K562 (cell line): ENCODE data around the gene SLCO1A2. TPM values are rescaled to one million over a fixed set of nuclear protein-coding genes. Genes with fewer than 3 reads are reported as not detected.
"Not testable (repeated sequence)": the region's sequence is repeated elsewhere in the genome, so short reads cannot be mapped to it uniquely, and the experiment has no call there.

Experiments used
- ATAC-seq: fragments of 200-7000 bp; cut with Tn5 transposase; 3 replicates; pipeline ENCODE4 v1.9.1; 2020; ENCODE audit warnings: moderate library complexity
- BruUV-seq: library from RNA; stranded (reverse); fragments of 400-500 nt; replicated peaks from 2 replicates; lab custom pipeline; 2021; lab: Mats Ljungman, UMichigan
- CTCF ChIA-PET: fragments of 300-600 bp; formaldehyde crosslinking; extraction: SDS; loops from one replicate; lab custom pipeline; 2021; ENCODE audit warnings: low intra/inter-chr PET ratio; lab: Yijun Ruan, JAX
- POLR2A ChIA-PET: fragments of 300-600, 350-650 bp; sonication (Branson Sonifier 250); formaldehyde crosslinking; extraction: SDS; loops from one replicate; lab custom pipeline; 2021; ENCODE audit warnings: antibody characterized with exemption, inconsistent platforms; lab: Yijun Ruan, JAX
- DNase-seq, 4 experiments: peaks; one replicate each; pipeline versions ENCODE4 v3.0.0 to v3.0.0-alpha.2; 2011 to 2018; ENCODE audit warnings: low spot score in 3 of 4, mixed read lengths in 3 of 4; ENCODE audit errors: extremely low read depth in 1 of 4
- FAIRE-seq: peaks from 2 replicates; lab custom pipeline; 2011; peaks lifted over from hg19 to GRCh38; lab: Jason Lieb, UNC
- H2AFZ ChIP-seq: 2 replicates; pipeline ENCODE4 v1.6.0; 2011; ENCODE audit warnings: low read depth, low read length, control low read depth, inconsistent platforms
- H3K27ac ChIP-seq: fragments of 200-600 bp; 3 replicates; pipeline ENCODE4 v1.8.0; 2011; ENCODE audit warnings: low read depth, mild to moderate bottlenecking, control low read depth, inconsistent platforms, low read length, moderate library complexity, mixed read lengths; ENCODE audit errors: extremely low read depth
- H3K27me3 ChIP-seq, 2 experiments: fragments of 300-600 bp in 1 of 2; 2 replicates in 1 of 2; 3 replicates in 1 of 2; pipeline versions ENCODE4 v1.6.0 to v1.8.0; 2011; ENCODE audit warnings: inconsistent platforms in 2 of 2, low read length in 2 of 2, mild to moderate bottlenecking in 1 of 2, mixed read lengths in 1 of 2, moderate library complexity in 1 of 2; ENCODE audit not compliant: control insufficient read depth in 2 of 2, insufficient read depth in 2 of 2
- H3K36me3 ChIP-seq: fragments of 300-600 bp; 3 replicates; pipeline ENCODE4 v1.8.0; 2011; ENCODE audit warnings: mild to moderate bottlenecking, low read length, inconsistent platforms; ENCODE audit not compliant: control insufficient read depth, insufficient read depth
- H3K4me1 ChIP-seq, 2 experiments: fragments of 200-600 bp in 1 of 2; replicated peaks in 1 of 2; 2 replicates in 1 of 2; 3 replicates in 1 of 2; pipeline versions ENCODE4 v1.5.1 to v1.8.0; 2011; ENCODE audit warnings: inconsistent platforms in 2 of 2, low read length in 2 of 2, mild to moderate bottlenecking in 1 of 2, mixed read lengths in 1 of 2, moderate library complexity in 1 of 2; ENCODE audit not compliant: control insufficient read depth in 2 of 2, insufficient read depth in 2 of 2
- H3K4me2 ChIP-seq: 2 replicates; pipeline ENCODE4 v1.6.1; 2011; ENCODE audit warnings: low read length, control low read depth, inconsistent platforms, mixed read lengths; ENCODE audit not compliant: insufficient read depth
- H3K4me3 ChIP-seq: fragments of 200-600 bp; sonication (generic), shearing (Covaris generic); 2 replicates; pipeline ENCODE4 v1.5.1; 2016; ENCODE audit warnings: control low read depth, inconsistent platforms
- H3K79me2 ChIP-seq: fragments of 200-600 bp; 3 replicates; pipeline ENCODE4 v1.8.0; 2011; ENCODE audit warnings: low read length, inconsistent platforms; ENCODE audit not compliant: control insufficient read depth, insufficient read depth
- H3K9ac ChIP-seq, 2 experiments: 2 replicates each; pipeline versions ENCODE4 v1.6.0 to v1.6.1; 2011; ENCODE audit warnings: low read depth in 2 of 2, low read length in 2 of 2, control low read depth in 1 of 2, inconsistent platforms in 1 of 2, mild to moderate bottlenecking in 1 of 2, mixed read lengths in 1 of 2; ENCODE audit not compliant: insufficient read depth in 1 of 2
- H3K9me1 ChIP-seq: one replicate; pipeline ENCODE4 v1.6.0; 2011; ENCODE audit warnings: inconsistent platforms, mild to moderate bottlenecking, low read length, moderate library complexity; ENCODE audit not compliant: control insufficient read depth, insufficient read depth
- H3K9me3 ChIP-seq: replicated peaks from 2 replicates; pipeline ENCODE4 v1.5.1; 2011; ENCODE audit warnings: low read depth, low read length, inconsistent platforms; ENCODE audit not compliant: control insufficient read depth, insufficient read depth
- H4K20me1 ChIP-seq: replicated peaks from 2 replicates; pipeline ENCODE4 v1.6.1; 2011; ENCODE audit warnings: low read length, inconsistent platforms, mixed read lengths; ENCODE audit not compliant: control insufficient read depth, insufficient read depth
- CEBPB ChIP-seq: fragments of 450-650 bp; IDR thresholded peaks from 2 replicates; pipeline ENCODE4 v1.6.1; 2016; ENCODE audit warnings: missing genetic modification characterization, missing compliant biosample characterization
- CEBPG ChIP-seq, 3 experiments: fragments of 200-800 bp in 1 of 3; sonication (Bioruptor generic) in 1 of 3; sonication (generic) in 1 of 3; formaldehyde crosslinking in 1 of 3; IDR thresholded peaks in 2 of 3; conservative IDR thresholded peaks in 1 of 3; 2 replicates each; pipeline versions ENCODE4 v1.6.1 to v1.8.0; 2016 to 2022; ENCODE audit warnings: missing compliant biosample characterization in 2 of 3, missing genetic modification characterization in 2 of 3, mild to moderate bottlenecking in 1 of 3, missing genetic modification reagents in 1 of 3
- CEBPZ ChIP-seq: fragments of 150-350 bp; IDR thresholded peaks from 2 replicates; pipeline ENCODE4 v1.6.1; 2014; ENCODE audit warnings: low read depth, mild to moderate bottlenecking, low read length, borderline replicate concordance
- JUNB ChIP-seq: fragments of 450-650 bp; formaldehyde crosslinking; conservative IDR thresholded peaks from 2 replicates; pipeline ENCODE4 v1.4.0; 2020; ENCODE audit warnings: mild to moderate bottlenecking
- NR2C2 ChIP-seq, 2 experiments: fragments of 200-800 bp in 1 of 2; sonication (Bioruptor generic) in 1 of 2; sonication (generic) in 1 of 2; formaldehyde crosslinking in 1 of 2; IDR thresholded peaks; 2 replicates each; pipeline versions ENCODE4 v1.6.1 to v1.8.0; 2016 to 2022; ENCODE audit warnings: mild to moderate bottlenecking in 1 of 2, missing compliant biosample characterization in 1 of 2, missing genetic modification characterization in 1 of 2, missing genetic modification reagents in 1 of 2
- TGIF2 ChIP-seq: sonication (generic); formaldehyde crosslinking; IDR thresholded peaks from 2 replicates; pipeline ENCODE4 v1.8.1; 2022; ENCODE audit warnings: mild to moderate bottlenecking, missing genetic modification reagents, moderate library complexity
- WGBS: fragments of 100-300 bp; shearing (Covaris generic); methylation state at CpG from one replicate; pipeline ENCODE4 v1.1.6; 2016; ENCODE audit warnings: low coverage, mixed read lengths; ENCODE audit not compliant: insufficient coverage; ENCODE audit errors: missing lambda C conversion rate; 5-methylcytosine and 5-hydroxymethylcytosine counted together
- in situ Hi-C: fragments of 300-500 bp; cut with MboI; formaldehyde crosslinking; loops from 4 replicates; pipeline ENCODE4 v1.15.0; 2018; ENCODE audit warnings: inconsistent platforms, mixed read lengths
- intact Hi-C: fragments of 100-400 bp; cut with micrococcal nuclease; formaldehyde crosslinking; loops from 2 replicates; pipeline ENCODE4 v1.14.2; 2022
- polyA plus RNA-seq, 8 experiments: library from polyadenylated mRNA; depleted of rRNA in 4 of 8; stranded (reverse) in 5 of 8; unstranded in 3 of 8; fragments of >200 nt; fragmentation: Nextera tagmentation in 2 of 8; fragmentation: Illumina TruSeq in 1 of 8; extraction: Ambion mirVana in 2 of 8; extraction: Trizol in 1 of 8; gene quantifications; 2 replicates each; pipeline versions ENCODE4 v1.2.1 to v1.2.3, GENCODE V29; 2011 to 2014; ENCODE audit warnings: inconsistent platforms in 1 of 8, missing spikeins in 1 of 8
- total RNA-seq, 7 experiments: library from RNA; depleted of rRNA in 6 of 7; stranded (reverse); fragments of >200 nt in 6 of 7; fragmentation: Illumina TruSeq in 2 of 7; extraction: Trizol in 2 of 7; gene quantifications; 2 replicates each; pipeline versions ENCODE4 v1.2.1 to v1.2.3, GENCODE V29; 2011 to 2021; ENCODE audit warnings: low replicate concordance in 1 of 7

SLCO1A2 gene
- total and polyA plus RNA-seq, 9 of the 15 experiments (the other 6 are each of a cell fraction or from before 2014, with no cell fraction given): 1.2 to 4.4 (median 2.6) TPM

- TF ChIP-seq NR2C2 (CRISPR knock-in tag; IDR thresholded peaks at IDR 0.05) (no peak), NR2C2 (tag; IDR thresholded peaks at IDR 0.05) (no peak), TGIF2 (no peak)
Measured at GRCh38 chr12:21384261-21384660, 49.5 kb upstream of the SLCO1A2 start (continued).

- H2AFZ ChIP-seq, intact Hi-C loops, FAIRE-seq, H3K9me3 ChIP-seq, CTCF ChIA-PET, H3K27me3 ChIP-seq, DNase-seq, H3K27ac ChIP-seq, in situ Hi-C loops, H3K4me1 ChIP-seq, H3K36me3 ChIP-seq, H3K4me3 ChIP-seq, H3K9ac ChIP-seq, H3K9me1 ChIP-seq, H3K4me2 ChIP-seq, H3K79me2 ChIP-seq, ATAC-seq, BruUV-seq, H4K20me1 ChIP-seq: not testable (repeated sequence)
- 66% methylated on average over 5 of the region's 5 CpGs for WGBS
- POLR2A ChIA-PET: interaction anchor here (1.3 kb wide), 1 partner anchor 14 kb away, joined by 4 read pairs; no protein-coding TSS in a partner anchor
Measured at GRCh38 chr12:21381320-21381719, 46.6 kb upstream of the SLCO1A2 start.

- no TSS peak for BruUV-seq
- no peaks in the 10 kb centered on the region for H3K9me3 ChIP-seq
- H3K9me1 ChIP-seq: no peaks in the 10 kb centered on the region
- no peak overlapping the region for H3K9ac ChIP-seq
- POLR2A ChIA-PET: no interaction called here
- ATAC-seq: no peak
- H3K4me2 ChIP-seq: no peak overlapping the region
- H3K36me3 ChIP-seq: no peaks in the 10 kb centered on the region
- H3K79me2 ChIP-seq: no peaks in the 10 kb centered on the region
- DNase-seq: no peak
- no peaks in the 10 kb centered on the region for H4K20me1 ChIP-seq
- no peak overlapping the region for H3K27ac ChIP-seq
- in situ Hi-C loops: no loop called here
- H3K27me3 ChIP-seq: no peaks in the 10 kb centered on the region
- 77% methylated on average over 3 of the region's 3 CpGs for WGBS
- CTCF ChIA-PET: no interaction called here
- no peak for TF ChIP-seq CEBPZ
- TF ChIP-seq CEBPB: peak; percentile 89
- TF ChIP-seq CEBPG (CRISPR knock-in tag; IDR thresholded peaks at IDR 0.05): no peak
- TF ChIP-seq CEBPG (tag; conservative IDR thresholded peaks at IDR 0.05 in 1 of 2, IDR thresholded peaks at IDR 0.05 in 1 of 2): peak; percentile 40 to 77; a peak in 3 of 4 replicates
- no peak for TF ChIP-seq JUNB (CRISPR knock-in tag)
- TF ChIP-seq, all 486 proteins: peak for 2
- FAIRE-seq: no peak
- H3K4me3 ChIP-seq: no peak overlapping the region
- intact Hi-C loops: no loop called here
- no peaks in the 10 kb centered on the region; a peak in 1 of 5 replicates for H3K4me1 ChIP-seq
- H2AFZ ChIP-seq: no peak overlapping the region
Measured at GRCh38 chr12:21379218-21379617, 44.5 kb upstream of the SLCO1A2 start.
